GM20000 (cell line): ENCODE data around the gene SMYD3.
"Not testable (repeated sequence)": the region's sequence is repeated elsewhere in the genome, so short reads cannot be mapped to it uniquely, and the experiment has no call there.

Source experiments
- DNase-seq: peaks from one replicate; pipeline ENCODE4 v3.0.0; 2012; ENCODE audit warnings: low spot score
- TF ChIP-seq, protein P1 (sequence below): IDR thresholded peaks from 2 replicates; pipeline ENCODE4 v1.5.1; 2012; ENCODE audit warnings: mild to moderate bottlenecking, control low read depth; ENCODE audit errors: extremely low read depth, missing control alignments

Gene SMYD3

GRCh38 chr1:245825128-245825901 lies 681.8 kb downstream of the SMYD3 start:
- TF ChIP-seq, protein P1, sequence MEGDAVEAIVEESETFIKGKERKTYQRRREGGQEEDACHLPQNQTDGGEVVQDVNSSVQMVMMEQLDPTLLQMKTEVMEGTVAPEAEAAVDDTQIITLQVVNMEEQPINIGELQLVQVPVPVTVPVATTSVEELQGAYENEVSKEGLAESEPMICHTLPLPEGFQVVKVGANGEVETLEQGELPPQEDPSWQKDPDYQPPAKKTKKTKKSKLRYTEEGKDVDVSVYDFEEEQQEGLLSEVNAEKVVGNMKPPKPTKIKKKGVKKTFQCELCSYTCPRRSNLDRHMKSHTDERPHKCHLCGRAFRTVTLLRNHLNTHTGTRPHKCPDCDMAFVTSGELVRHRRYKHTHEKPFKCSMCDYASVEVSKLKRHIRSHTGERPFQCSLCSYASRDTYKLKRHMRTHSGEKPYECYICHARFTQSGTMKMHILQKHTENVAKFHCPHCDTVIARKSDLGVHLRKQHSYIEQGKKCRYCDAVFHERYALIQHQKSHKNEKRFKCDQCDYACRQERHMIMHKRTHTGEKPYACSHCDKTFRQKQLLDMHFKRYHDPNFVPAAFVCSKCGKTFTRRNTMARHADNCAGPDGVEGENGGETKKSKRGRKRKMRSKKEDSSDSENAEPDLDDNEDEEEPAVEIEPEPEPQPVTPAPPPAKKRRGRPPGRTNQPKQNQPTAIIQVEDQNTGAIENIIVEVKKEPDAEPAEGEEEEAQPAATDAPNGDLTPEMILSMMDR = no peak

GRCh38 chr1:245823408-245824147 lies 683.5 kb downstream of the SMYD3 start:
- TF ChIP-seq, protein P1 = no peak
- DNase-seq = no peak

More at GRCh38 chr1:245825128-245825901, 681.8 kb downstream of the SMYD3 start:
- DNase-seq = no peak

DNA sequence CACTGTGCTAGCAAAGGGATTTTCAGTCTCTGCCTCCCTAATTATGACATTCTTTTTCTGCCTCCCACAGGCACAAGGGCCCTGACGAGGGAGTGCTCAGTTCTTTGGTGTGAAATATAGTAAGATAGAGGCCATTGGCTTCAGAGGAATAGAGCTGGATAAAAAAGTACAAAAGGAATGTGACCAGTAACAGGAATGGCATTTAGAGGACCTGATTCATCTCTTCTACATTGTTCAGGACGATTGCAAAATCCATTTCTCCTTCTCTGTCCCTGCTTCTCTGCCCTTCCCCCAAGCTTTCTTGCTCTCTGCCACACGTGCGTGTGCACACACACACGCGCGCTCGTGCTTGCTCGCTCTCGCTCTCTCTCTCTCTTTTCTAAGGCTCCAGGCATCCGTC lies 684.1 kb downstream of the SMYD3 start:
- TF ChIP-seq, protein P1 = no peak
- no peak for DNase-seq

GRCh38 chr1:245818363-245818762 lies 688.7 kb downstream of the SMYD3 start:
- not testable (repeated sequence) for DNase-seq

GRCh38 chr1:245816496-245816895 lies 690.6 kb downstream of the SMYD3 start:
- not testable (repeated sequence) for DNase-seq

DNA sequence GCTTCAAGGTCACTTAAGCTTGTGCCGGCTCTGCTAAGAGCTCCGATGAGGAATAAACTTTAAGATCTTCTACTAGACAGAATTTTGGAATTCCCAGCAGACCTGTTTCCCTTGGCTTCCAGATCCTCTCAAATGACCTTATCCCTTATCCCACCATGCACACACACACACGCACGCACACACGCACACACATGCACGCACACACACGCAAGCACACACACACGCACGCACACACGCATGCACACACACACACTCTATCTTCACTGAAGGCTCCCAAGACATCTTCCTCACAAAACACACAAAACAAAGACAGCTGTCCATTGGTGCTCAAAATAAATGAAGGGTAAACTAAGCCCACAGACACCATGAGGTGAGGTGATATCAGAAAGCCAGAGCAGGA lies 692.4 kb downstream of the SMYD3 start:
- DNase-seq = no peak
- TF ChIP-seq, protein P1 = no peak

DNA sequence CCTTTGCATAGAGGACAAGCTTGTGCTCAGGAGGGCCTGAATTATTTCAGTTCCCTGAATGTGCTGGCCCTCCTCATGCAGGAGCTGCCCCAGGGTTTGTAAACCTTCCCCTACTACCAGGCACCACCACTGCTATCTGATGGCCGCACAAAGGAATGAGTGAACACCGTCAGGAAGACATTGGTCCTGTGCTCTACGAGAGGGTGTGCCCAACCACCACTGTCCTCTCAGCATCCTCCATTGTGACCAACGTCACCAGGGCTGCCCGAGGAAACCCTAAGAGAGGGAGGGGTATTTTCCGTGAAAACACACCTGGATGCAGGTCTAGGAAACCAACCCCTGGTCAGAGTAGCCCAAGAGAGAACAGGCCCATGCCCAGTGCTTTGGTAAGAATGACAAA lies 694.8 kb downstream of the SMYD3 start:
- TF ChIP-seq, protein P1 = no peak
- DNase-seq = no peak

DNA sequence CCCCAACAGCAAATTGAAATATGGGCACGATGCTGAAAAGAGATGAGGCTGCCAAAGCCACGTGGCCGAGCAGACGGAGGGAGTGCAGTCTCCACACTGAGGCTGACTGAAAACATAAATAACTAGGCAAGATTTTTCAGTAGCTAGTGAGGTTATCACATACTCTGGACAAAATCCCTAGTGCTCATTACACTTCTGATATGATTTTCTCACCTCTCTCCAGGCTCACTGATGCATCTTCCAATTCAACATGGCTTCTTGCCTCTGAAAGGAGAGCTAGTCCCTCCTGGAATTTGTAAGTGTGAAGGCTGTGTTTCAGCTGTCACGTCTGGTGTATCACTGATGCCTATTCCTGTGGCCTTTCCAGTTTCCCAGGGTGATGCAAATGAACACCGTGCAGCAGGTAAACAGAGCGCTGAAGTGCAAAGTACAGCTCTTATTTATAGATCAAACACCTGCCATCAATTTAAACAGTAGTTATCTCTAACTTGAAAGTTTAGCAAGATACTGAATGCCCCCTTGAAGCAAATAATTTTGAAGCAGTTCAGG lies 696.2 kb downstream of the SMYD3 start:
- TF ChIP-seq, protein P1 = no peak
- DNase-seq = peak; percentile 27
